Measurements from ENCODE around the gene SORCS1.

- TF ChIP-seq, protein P1, sequence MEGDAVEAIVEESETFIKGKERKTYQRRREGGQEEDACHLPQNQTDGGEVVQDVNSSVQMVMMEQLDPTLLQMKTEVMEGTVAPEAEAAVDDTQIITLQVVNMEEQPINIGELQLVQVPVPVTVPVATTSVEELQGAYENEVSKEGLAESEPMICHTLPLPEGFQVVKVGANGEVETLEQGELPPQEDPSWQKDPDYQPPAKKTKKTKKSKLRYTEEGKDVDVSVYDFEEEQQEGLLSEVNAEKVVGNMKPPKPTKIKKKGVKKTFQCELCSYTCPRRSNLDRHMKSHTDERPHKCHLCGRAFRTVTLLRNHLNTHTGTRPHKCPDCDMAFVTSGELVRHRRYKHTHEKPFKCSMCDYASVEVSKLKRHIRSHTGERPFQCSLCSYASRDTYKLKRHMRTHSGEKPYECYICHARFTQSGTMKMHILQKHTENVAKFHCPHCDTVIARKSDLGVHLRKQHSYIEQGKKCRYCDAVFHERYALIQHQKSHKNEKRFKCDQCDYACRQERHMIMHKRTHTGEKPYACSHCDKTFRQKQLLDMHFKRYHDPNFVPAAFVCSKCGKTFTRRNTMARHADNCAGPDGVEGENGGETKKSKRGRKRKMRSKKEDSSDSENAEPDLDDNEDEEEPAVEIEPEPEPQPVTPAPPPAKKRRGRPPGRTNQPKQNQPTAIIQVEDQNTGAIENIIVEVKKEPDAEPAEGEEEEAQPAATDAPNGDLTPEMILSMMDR (IDR thresholded peaks at IDR 0.05; ENCODE audit: low read depth, low read length) = no peak
- TF ChIP-seq POLR2A (IDR thresholded peaks at IDR 0.05; ENCODE audit: extremely low read depth, insufficient read length) = no peak
These were observed 15.6 kb downstream of the SORCS1 start for GRCh38 chr10:107148906-107149305.

Data from NB4 (cell line).